Ovary (tissue), 3 donors: ENCODE data around the gene ACMSD.

ENCODE experiments used
- CTCF ChIP-seq, 3 donors: fragments of 450-650 bp in 2 of 3; fragments of 200-600 bp in 1 of 3; IDR thresholded peaks; one replicate each; pipeline versions ENCODE4 v1.5.1 to v1.8.0; 2016 to 2022; ENCODE audit warnings: antibody characterized with exemption in 3 of 3, mild to moderate bottlenecking in 1 of 3
- POLR2A ChIP-seq: fragments of 450-650 bp; IDR thresholded peaks from one replicate; pipeline ENCODE4 v1.6.1; 2017; ENCODE audit warnings: antibody characterized with exemption, mild to moderate bottlenecking, moderate library complexity
- donor health status: DM: no; HTN: no; CAD: no.

GRCh38 chr2:134910763-134911399 is 72.5 kb downstream of the ACMSD start:
- no peak for TF ChIP-seq CTCF (IDR thresholded peaks at IDR 0.05)
- no peak for TF ChIP-seq POLR2A
